GM12865 (cell line): Measurements from ENCODE around the gene HELZ2.

Experiments
- DNase-seq: peaks from one replicate; pipeline ENCODE4 v3.0.0; 2010; ENCODE audit warnings: low read depth
- H3K4me3 ChIP-seq: 2 replicates; pipeline ENCODE4 v1.5.1; 2011; ENCODE audit warnings: mild to moderate bottlenecking, low read depth, low read length, control low read depth
- TF ChIP-seq, protein P1 (sequence below): IDR thresholded peaks from 2 replicates; pipeline ENCODE4 v1.5.1; 2011; ENCODE audit warnings: low read length, control low read depth, low read depth, inconsistent platforms; ENCODE audit not compliant: insufficient read depth; ENCODE audit errors: missing control alignments

The HELZ2 gene

DNA sequence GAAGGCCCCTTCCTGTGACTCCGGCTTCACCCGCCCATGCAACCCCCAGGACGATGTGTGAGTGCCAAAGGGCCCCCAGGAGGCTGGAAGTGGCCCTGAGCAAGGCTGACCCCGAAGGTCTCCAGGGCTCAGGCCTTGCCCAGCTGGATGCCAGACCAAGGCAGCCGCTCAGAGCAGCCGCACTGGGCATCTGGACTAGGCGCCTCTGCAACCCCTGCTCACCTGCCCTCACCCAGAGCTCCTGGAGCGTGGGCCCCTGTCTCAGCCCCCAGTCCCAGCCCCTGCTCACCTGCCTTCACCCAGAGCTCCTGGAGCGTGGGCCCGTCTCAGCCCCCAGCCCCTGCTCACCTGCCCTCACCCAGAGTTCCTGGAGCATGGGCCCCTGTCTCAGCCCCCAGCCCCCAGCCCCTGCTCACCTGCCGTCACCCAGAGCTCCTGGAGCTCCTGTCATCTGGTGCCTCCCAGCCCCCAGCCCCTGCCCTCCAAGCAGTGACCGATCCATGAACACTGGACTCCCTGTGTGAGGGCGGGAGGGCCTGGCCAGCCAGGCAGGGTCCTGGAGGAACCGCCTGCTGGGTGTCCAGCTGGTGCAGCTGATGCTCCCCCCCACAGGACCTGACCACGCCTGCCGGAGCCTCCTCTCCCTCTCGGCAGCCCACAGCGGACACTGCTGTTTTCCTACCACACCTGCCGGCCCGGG lies 27.6 kb downstream of the HELZ2 start:
- TF ChIP-seq, protein P1, sequence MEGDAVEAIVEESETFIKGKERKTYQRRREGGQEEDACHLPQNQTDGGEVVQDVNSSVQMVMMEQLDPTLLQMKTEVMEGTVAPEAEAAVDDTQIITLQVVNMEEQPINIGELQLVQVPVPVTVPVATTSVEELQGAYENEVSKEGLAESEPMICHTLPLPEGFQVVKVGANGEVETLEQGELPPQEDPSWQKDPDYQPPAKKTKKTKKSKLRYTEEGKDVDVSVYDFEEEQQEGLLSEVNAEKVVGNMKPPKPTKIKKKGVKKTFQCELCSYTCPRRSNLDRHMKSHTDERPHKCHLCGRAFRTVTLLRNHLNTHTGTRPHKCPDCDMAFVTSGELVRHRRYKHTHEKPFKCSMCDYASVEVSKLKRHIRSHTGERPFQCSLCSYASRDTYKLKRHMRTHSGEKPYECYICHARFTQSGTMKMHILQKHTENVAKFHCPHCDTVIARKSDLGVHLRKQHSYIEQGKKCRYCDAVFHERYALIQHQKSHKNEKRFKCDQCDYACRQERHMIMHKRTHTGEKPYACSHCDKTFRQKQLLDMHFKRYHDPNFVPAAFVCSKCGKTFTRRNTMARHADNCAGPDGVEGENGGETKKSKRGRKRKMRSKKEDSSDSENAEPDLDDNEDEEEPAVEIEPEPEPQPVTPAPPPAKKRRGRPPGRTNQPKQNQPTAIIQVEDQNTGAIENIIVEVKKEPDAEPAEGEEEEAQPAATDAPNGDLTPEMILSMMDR: no peak
- H3K4me3 ChIP-seq: no peak overlapping the region
- DNase-seq: no peak

DNA sequence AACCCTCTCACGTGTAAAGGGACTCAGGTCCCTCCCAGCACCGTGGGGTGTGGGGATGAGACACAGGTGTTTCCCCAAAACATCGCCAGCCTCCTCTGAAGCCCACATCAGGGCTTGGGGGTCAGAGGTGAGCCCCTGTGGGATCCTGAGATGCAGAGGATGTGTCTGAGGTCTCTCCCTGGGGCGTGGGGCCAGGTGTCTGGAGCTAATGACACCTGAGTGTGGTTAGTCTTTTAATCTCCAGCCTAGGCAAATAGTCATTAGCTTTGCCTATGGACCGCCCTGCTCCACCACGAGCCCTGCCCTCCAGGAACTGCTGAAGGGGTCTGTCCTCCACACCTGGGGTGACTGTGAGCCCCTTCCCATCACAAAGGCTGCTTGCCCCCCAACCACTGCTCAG lies 28.2 kb downstream of the HELZ2 start:
- TF ChIP-seq, protein P1: no peak
- H3K4me3 ChIP-seq: no peak overlapping the region
- DNase-seq: no peak

DNA sequence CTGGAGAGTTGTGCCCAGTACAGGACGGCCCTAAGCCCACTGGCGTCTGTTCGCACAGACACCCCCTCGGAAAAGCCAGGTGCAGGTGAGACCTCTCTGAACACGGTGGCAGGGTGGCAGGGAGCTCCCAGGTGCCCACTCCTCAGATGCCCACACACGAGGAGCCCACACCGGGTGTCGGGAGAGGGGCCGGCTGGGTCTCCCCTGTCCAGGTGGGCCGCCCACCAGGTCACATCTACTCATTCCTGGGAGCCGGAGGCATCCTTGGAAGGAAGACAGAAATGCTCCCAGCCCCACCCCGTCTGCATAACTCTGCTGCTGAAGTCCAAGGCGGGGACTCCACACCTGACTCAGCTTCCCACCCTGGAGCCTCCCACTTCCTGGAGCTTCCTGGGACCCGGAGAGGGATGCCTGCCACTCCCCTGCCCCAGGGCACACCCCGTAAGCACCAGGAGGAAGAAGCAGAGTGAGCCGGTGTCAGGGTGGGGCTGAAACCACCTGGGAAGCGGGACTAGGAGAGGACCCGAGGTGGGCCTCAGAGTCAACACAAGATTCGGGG lies 29.0 kb downstream of the HELZ2 start:
- DNase-seq: no peak
- TF ChIP-seq, protein P1: no peak
- no peak overlapping the region for H3K4me3 ChIP-seq

DNA sequence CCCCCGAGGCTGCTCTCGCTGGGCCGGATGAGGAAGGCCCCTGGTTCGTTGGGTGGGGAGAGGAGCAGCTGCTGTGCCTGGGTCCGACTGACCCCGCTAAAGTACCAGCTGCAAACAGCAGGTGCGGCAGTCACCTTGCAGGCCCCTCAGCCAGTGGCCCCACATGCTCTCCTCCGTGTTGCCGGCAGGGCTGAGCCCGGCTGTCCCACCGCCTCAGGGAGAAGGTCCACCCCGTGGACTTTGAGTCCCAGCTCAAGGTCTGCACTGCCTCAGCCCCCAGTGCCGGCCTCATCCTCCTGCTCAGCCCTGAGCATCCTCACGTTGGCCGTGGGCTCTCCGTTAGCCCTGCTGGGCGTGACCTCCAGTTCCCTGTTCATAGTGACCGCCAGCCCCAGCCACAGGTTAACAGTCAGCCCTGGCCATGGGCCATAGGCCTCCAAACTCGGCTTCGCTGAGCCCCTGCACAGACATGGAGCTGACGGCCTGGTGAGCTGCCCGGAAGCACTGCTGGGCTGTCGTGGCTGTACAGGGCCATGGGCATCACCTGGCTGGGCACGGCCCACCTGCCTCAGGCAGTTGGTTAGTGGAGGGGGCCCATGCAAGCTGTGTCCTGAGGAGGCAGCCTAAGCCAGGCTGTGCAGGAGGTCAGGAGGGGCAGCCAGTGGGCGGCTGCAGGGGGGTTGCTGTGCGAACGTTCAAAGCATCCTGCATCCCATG lies 29.6 kb downstream of the HELZ2 start:
- TF ChIP-seq, protein P1: no peak
- DNase-seq: no peak
- H3K4me3 ChIP-seq: no peak overlapping the region

DNA sequence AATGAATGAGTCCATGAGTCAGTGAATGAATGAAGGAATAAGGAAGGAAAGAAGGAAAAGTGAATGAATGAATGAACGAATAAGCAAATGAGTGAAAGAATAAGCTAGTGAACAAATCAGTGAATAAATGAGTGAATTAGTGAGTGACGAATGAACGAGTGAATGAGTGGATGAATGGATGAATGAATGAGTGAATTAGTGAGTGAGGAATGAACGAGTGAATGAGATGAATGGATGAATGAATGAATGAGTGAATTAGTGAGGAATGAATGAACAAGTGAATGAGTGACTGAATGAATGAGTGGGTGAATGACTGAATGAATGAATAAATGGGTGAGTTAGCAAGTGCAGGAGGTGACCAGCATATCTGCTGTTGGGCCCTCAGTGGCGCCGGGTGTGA lies 30.3 kb downstream of the HELZ2 start:
- H3K4me3 ChIP-seq: no peak overlapping the region
- TF ChIP-seq, protein P1: no peak
- DNase-seq: no peak

DNA sequence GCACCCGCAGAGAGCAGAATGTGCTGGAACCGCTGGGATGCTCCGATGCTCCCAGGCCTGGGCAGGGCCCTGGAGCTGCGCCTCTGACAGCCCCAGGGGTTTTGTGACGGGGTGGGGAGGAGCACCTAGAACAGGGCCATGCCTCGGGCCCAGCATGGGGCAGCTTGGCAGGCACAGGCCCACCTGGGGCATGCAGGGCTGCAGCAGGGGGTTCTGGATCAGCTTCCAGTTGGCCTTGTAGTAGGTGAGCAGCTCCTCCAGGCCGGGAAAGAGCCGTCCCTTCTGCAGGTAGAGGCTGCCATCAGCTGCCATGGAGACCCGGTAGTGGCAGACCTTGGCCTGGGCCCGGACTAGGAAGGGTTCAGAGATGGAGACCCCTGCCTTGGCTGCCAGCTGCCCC lies 30.9 kb downstream of the HELZ2 start:
- no peak overlapping the region for H3K4me3 ChIP-seq
- TF ChIP-seq, protein P1: no peak
- no peak for DNase-seq
